H9 (cell line): ENCODE measurements around the gene MAST4. TPM values are rescaled to one million over a fixed set of nuclear protein-coding genes. Genes with fewer than 3 reads are reported as not detected.

Source experiments
- DNase-seq: peaks from one replicate; pipeline ENCODE4 v3.0.0-alpha.2; 2017
- H2AFZ ChIP-seq: one replicate; pipeline ENCODE4 v1.6.1; 2013; ENCODE audit warnings: mild to moderate bottlenecking, low read length, control low read depth, moderate library complexity
- H2AK5ac ChIP-seq: 2 replicates; pipeline ENCODE4 v1.6.1; 2013; ENCODE audit warnings: low read length, control low read depth, mixed read lengths; ENCODE audit not compliant: insufficient read length
- H2BK120ac ChIP-seq: one replicate; pipeline ENCODE4 v1.6.1; 2013; ENCODE audit warnings: low read depth, mild to moderate bottlenecking, low read length, control low read depth, inconsistent platforms; ENCODE audit not compliant: poor library complexity, severe bottlenecking
- H2BK12ac ChIP-seq: 2 replicates; pipeline ENCODE4 v1.6.1; 2013; ENCODE audit warnings: low read length, control low read depth, mixed read lengths, low read depth; ENCODE audit not compliant: insufficient read length
- H2BK15ac ChIP-seq: 2 replicates; pipeline ENCODE4 v1.6.1; 2013; ENCODE audit warnings: low read depth, low read length, control low read depth
- H2BK20ac ChIP-seq: one replicate; pipeline ENCODE4 v1.6.1; 2013; ENCODE audit warnings: low read depth, mild to moderate bottlenecking, low read length, control low read depth, inconsistent platforms; ENCODE audit not compliant: poor library complexity, severe bottlenecking
- H2BK5ac ChIP-seq: 2 replicates; pipeline ENCODE4 v1.6.1; 2013; ENCODE audit warnings: low read length, control low read depth, mixed read lengths; ENCODE audit not compliant: insufficient read length
- H3K14ac ChIP-seq: 2 replicates; pipeline ENCODE4 v1.6.1; 2013; ENCODE audit warnings: low read length, control low read depth; ENCODE audit not compliant: insufficient read depth
- H3K18ac ChIP-seq: 2 replicates; pipeline ENCODE4 v1.6.1; 2013; ENCODE audit warnings: low read depth, mild to moderate bottlenecking, mixed read lengths, low read length, control low read depth; ENCODE audit not compliant: insufficient read length
- H3K23ac ChIP-seq: 2 replicates; pipeline ENCODE4 v1.6.1; 2013; ENCODE audit warnings: low read length, control low read depth, mixed read lengths, low read depth; ENCODE audit not compliant: insufficient read length
- H3K23me2 ChIP-seq: 2 replicates; pipeline ENCODE4 v1.6.1; 2013; ENCODE audit warnings: low read depth, mild to moderate bottlenecking, mixed read lengths, low read length, control low read depth; ENCODE audit not compliant: insufficient read length, poor library complexity, severe bottlenecking
- H3K27ac ChIP-seq: 2 replicates; pipeline ENCODE4 v1.5.1; 2013; ENCODE audit warnings: low read length, control low read depth, mixed read lengths, low read depth; ENCODE audit not compliant: insufficient read length
- H3K27me3 ChIP-seq: 2 replicates; pipeline ENCODE4 v1.6.1; 2013; ENCODE audit warnings: low read length, control low read depth, inconsistent platforms; ENCODE audit not compliant: insufficient read depth
- H3K4ac ChIP-seq: 2 replicates; pipeline ENCODE4 v1.6.1; 2013; ENCODE audit warnings: low read depth, mild to moderate bottlenecking, control low read depth, inconsistent platforms, low read length, moderate library complexity
- H3K4me1 ChIP-seq: 2 replicates; pipeline ENCODE4 v1.6.1; 2013; ENCODE audit warnings: low read length, control low read depth, inconsistent platforms; ENCODE audit not compliant: insufficient read depth
- H3K4me2 ChIP-seq: 2 replicates; pipeline ENCODE4 v1.6.1; 2013; ENCODE audit warnings: low read length, control low read depth, mixed read lengths; ENCODE audit not compliant: insufficient read length, insufficient read depth
- H3K56ac ChIP-seq: 2 replicates; pipeline ENCODE4 v1.6.1; 2013; ENCODE audit warnings: low read depth, mild to moderate bottlenecking, mixed read lengths, low read length, control low read depth; ENCODE audit not compliant: insufficient read length
- H3K79me1 ChIP-seq: 2 replicates; pipeline ENCODE4 v1.6.1; 2013; ENCODE audit warnings: low read depth, mild to moderate bottlenecking, moderate library complexity, low read length, control low read depth, inconsistent platforms; ENCODE audit not compliant: insufficient read depth, poor library complexity, severe bottlenecking
- H3K79me2 ChIP-seq: 2 replicates; pipeline ENCODE4 v1.6.1; 2013; ENCODE audit warnings: low read length, control low read depth, inconsistent platforms; ENCODE audit not compliant: insufficient read depth
- H3K9ac ChIP-seq: 2 replicates; pipeline ENCODE4 v1.6.1; 2013; ENCODE audit warnings: low read length, control low read depth, mixed read lengths; ENCODE audit not compliant: insufficient read length; ENCODE audit errors: extremely low read depth
- H3K9me3 ChIP-seq: one replicate; pipeline ENCODE4 v1.6.1; 2013; ENCODE audit warnings: low read depth, low read length, inconsistent platforms; ENCODE audit not compliant: control insufficient read depth
- H3T11ph ChIP-seq: one replicate; pipeline ENCODE4 v1.6.1; 2013; ENCODE audit warnings: mild to moderate bottlenecking, low read length, control low read depth, inconsistent platforms
- H4K20me1 ChIP-seq: one replicate; pipeline ENCODE4 v1.6.1; 2013; ENCODE audit not compliant: control insufficient read depth, insufficient read length, insufficient read depth
- H4K5ac ChIP-seq: 2 replicates; pipeline ENCODE4 v1.6.1; 2013; ENCODE audit warnings: low read depth, mild to moderate bottlenecking, mixed read lengths, low read length, control low read depth; ENCODE audit not compliant: insufficient read length
- H4K8ac ChIP-seq: replicated peaks from 2 replicates; pipeline ENCODE4 v1.6.1; 2013; ENCODE audit warnings: low read length, control low read depth, mixed read lengths, low read depth; ENCODE audit not compliant: insufficient read length
- H4K91ac ChIP-seq: 2 replicates; pipeline ENCODE4 v1.6.1; 2013; ENCODE audit warnings: low read depth, mild to moderate bottlenecking, moderate library complexity, mixed read lengths, low read length, control low read depth; ENCODE audit not compliant: insufficient read length
- H3K27ac Mint-ChIP-seq, 3 experiments: 2 replicates in 2 of 3; 3 replicates in 1 of 3; pipeline ENCODE4 v1.8.0; 2020 to 2021; ENCODE audit warnings: mixed read lengths in 3 of 3, mild to moderate bottlenecking in 1 of 3, moderate library complexity in 1 of 3
- H3K27me3 Mint-ChIP-seq: 2 replicates; pipeline ENCODE4 v1.8.0; 2021; ENCODE audit warnings: low read depth, mild to moderate bottlenecking, moderate library complexity, mixed read lengths
- H3K36me3 Mint-ChIP-seq, 3 experiments: 2 replicates in 2 of 3; 3 replicates in 1 of 3; pipeline ENCODE4 v1.8.0; 2020 to 2021; ENCODE audit warnings: low read depth in 3 of 3, mixed read lengths in 3 of 3; ENCODE audit not compliant: insufficient read depth in 1 of 3
- H3K4me1 Mint-ChIP-seq, 2 experiments: 2 replicates each; pipeline ENCODE4 v1.8.0; 2020; ENCODE audit warnings: mixed read lengths in 2 of 2
- H3K4me3 Mint-ChIP-seq, 2 experiments: 2 replicates in 1 of 2; 3 replicates in 1 of 2; pipeline ENCODE4 v1.8.0; 2020 to 2021; ENCODE audit warnings: mild to moderate bottlenecking in 2 of 2, mixed read lengths in 2 of 2, moderate library complexity in 1 of 2
- H3K9me3 Mint-ChIP-seq, 2 experiments: 2 replicates in 1 of 2; 3 replicates in 1 of 2; pipeline ENCODE4 v1.8.0; 2020; ENCODE audit warnings: mild to moderate bottlenecking in 2 of 2, mixed read lengths in 2 of 2, moderate library complexity in 1 of 2
- CTCF ChIP-seq: fragments of 200-600 bp; sonication (generic); conservative IDR thresholded peaks from 3 replicates; pipeline ENCODE4 v1.8.0; 2021; ENCODE audit warnings: antibody characterized with exemption, mild to moderate bottlenecking
- WGBS: extraction: QIAGEN DNeasy Blood & Tissue Kit; methylation state at CpG from one replicate; pipeline ENCODE4 v1.1.7; 2013; ENCODE audit warnings: missing lambda C conversion rate, low lambda C conversion rate, mixed read lengths; ENCODE audit not compliant: insufficient read length; ENCODE audit errors: extremely low coverage; 5-methylcytosine and 5-hydroxymethylcytosine counted together
- total RNA-seq: library from RNA; stranded (reverse); gene quantifications from 2 replicates; pipeline ENCODE4 v1.2.1, GENCODE V29; 2021

Gene MAST4
- total RNA-seq, 1 experiment from 2014 or later: 3.7 TPM

GRCh38 chr5:67077296-67077695 is 481.1 kb downstream of the MAST4 start:
- Histone ChIP-seq H4K5ac (no peak overlapping the region), H2BK5ac (no peak overlapping the region), H3K27ac (no peak overlapping the region), H3T11ph (no peak overlapping the region), H3K27me3 (no peaks in the 10 kb centered on the region), H2BK15ac (no peak overlapping the region), H2BK120ac (no peak overlapping the region), H3K23ac (no peak overlapping the region), H3K4ac (no peak overlapping the region), H3K79me1 (no peaks in the 10 kb centered on the region), H2BK20ac (no peak overlapping the region), H3K79me2 (no peaks in the 10 kb centered on the region), H3K14ac (no peak overlapping the region), H2AFZ (no peak overlapping the region), H3K56ac (no peak overlapping the region), H3K9me3 (no peaks in the 10 kb centered on the region), H4K20me1 (no peaks in the 10 kb centered on the region), H3K18ac (no peak overlapping the region), H2BK12ac (no peak overlapping the region), H3K9ac (no peak overlapping the region), H4K8ac (no peak overlapping the region), H3K4me1 (no peaks in the 10 kb centered on the region), H2AK5ac (no peak overlapping the region), H4K91ac (no peak overlapping the region), H3K23me2 (no peaks in the 10 kb centered on the region), H3K4me2 (no peak overlapping the region)
- Mint-ChIP-seq H3K4me3 (no peak overlapping the region), H3K27ac (no peak overlapping the region; a peak in 1 of 7 replicates), H3K9me3 (no peaks in the 10 kb centered on the region), H3K36me3 (no peaks in the 10 kb centered on the region), H3K4me1 (no peaks in the 10 kb centered on the region), H3K27me3 (no peaks in the 10 kb centered on the region)
- DNase-seq: no peak
- WGBS: no CpG with 5 or more reads among the region's 4 CpGs
- no peak for TF ChIP-seq CTCF
